ENCODE data around the gene TBC1D8. TPM values are rescaled to one million over a fixed set of nuclear protein-coding genes. Genes with fewer than 3 reads are reported as not detected.

Gene TBC1D8
- total and polyA plus RNA-seq, 5 donors from 2014 or later, result 0.48 to 1.1 (median 0.73) TPM

GRCh38 chr2:101114268-101114783 lies 36.9 kb downstream of the TBC1D8 start:
- peaks cover 0 to 10% (median 0%) of the 10 kb centered on the region in 4 donors for H3K4me1 Mint-ChIP-seq
- H3K36me3 ChIP-seq (ENCODE audit: control insufficient read depth, insufficient read depth, low read length), result no peaks in the 10 kb centered on the region
- no peak for ATAC-seq (ENCODE audit: low read depth in 2 of 2)
- no peaks in the 10 kb centered on the region for H3K36me3 Mint-ChIP-seq
- H3K27me3 Mint-ChIP-seq, result peaks cover 4% of the 10 kb centered on the region
- H3K27me3 ChIP-seq (ENCODE audit: control insufficient read depth, insufficient read depth, low read length), result no peaks in the 10 kb centered on the region
- no peak overlapping the region for H3K4me3 ChIP-seq (ENCODE audit: low read depth, low read length)
- H3K27ac Mint-ChIP-seq, result peak overlapping the region in 1 of 3 donors; percentile 56
- H3K9me3 Mint-ChIP-seq, result peaks cover 0 to 1% (median 0%) of the 10 kb centered on the region in 7 donors
- no peaks in the 10 kb centered on the region for H3K9me3 ChIP-seq (ENCODE audit: control insufficient read depth in 2 of 2, low read length in 2 of 2)
- no peak overlapping the region for H3K27ac ChIP-seq (ENCODE audit: insufficient read depth, low read length, poor library complexity, severe bottlenecking)
- H3K4me1 ChIP-seq (ENCODE audit: control insufficient read depth, insufficient read depth, low read length, poor library complexity, severe bottlenecking), result no peaks in the 10 kb centered on the region
- no peak overlapping the region for H3K4me3 Mint-ChIP-seq
- no peak for DNase-seq

GRCh38 chr2:101113441-101114267 lies 37.5 kb downstream of the TBC1D8 start:
- no peak for DNase-seq
- H3K36me3 ChIP-seq (ENCODE audit: control insufficient read depth, insufficient read depth, low read length), result no peaks in the 10 kb centered on the region
- H3K27ac ChIP-seq (ENCODE audit: insufficient read depth, low read length, poor library complexity, severe bottlenecking), result no peak overlapping the region
- no peak for ATAC-seq (ENCODE audit: low read depth in 2 of 2)
- no peaks in the 10 kb centered on the region for H3K27me3 ChIP-seq (ENCODE audit: control insufficient read depth, insufficient read depth, low read length)
- Mint-ChIP-seq H3K4me3 (no peak overlapping the region), H3K27ac (no peak overlapping the region), H3K4me1 (peaks cover 0 to 10% (median 0%) of the 10 kb centered on the region in 4 donors), H3K27me3 (peaks cover 4% of the 10 kb centered on the region), H3K9me3 (peaks cover 0 to 1% (median 0%) of the 10 kb centered on the region in 7 donors), H3K36me3 (no peaks in the 10 kb centered on the region)
- no peak overlapping the region for H3K4me3 ChIP-seq (ENCODE audit: low read depth, low read length)
- H3K9me3 ChIP-seq (ENCODE audit: control insufficient read depth in 2 of 2, low read length in 2 of 2), result no peaks in the 10 kb centered on the region
- no peaks in the 10 kb centered on the region for H3K4me1 ChIP-seq (ENCODE audit: control insufficient read depth, insufficient read depth, low read length, poor library complexity, severe bottlenecking)

- peaks cover 4% of the 10 kb centered on the region for H3K27me3 Mint-ChIP-seq
- Histone ChIP-seq H3K4me3 (ENCODE audit: low read depth, low read length) (no peak overlapping the region), H3K27ac (ENCODE audit: insufficient read depth, low read length, poor library complexity, severe bottlenecking) (no peak overlapping the region), H3K9me3 (ENCODE audit: control insufficient read depth in 2 of 2, low read length in 2 of 2) (no peaks in the 10 kb centered on the region), H3K36me3 (ENCODE audit: control insufficient read depth, insufficient read depth, low read length) (no peaks in the 10 kb centered on the region), H3K27me3 (ENCODE audit: control insufficient read depth, insufficient read depth, low read length) (no peaks in the 10 kb centered on the region), H3K4me1 (ENCODE audit: control insufficient read depth, insufficient read depth, low read length, poor library complexity, severe bottlenecking) (no peaks in the 10 kb centered on the region)
- H3K9me3 Mint-ChIP-seq, result peaks cover 0 to 1% (median 0%) of the 10 kb centered on the region in 7 donors
- no peak for DNase-seq
- no peaks in the 10 kb centered on the region for H3K36me3 Mint-ChIP-seq
- peaks cover 0 to 10% (median 0%) of the 10 kb centered on the region in 4 donors for H3K4me1 Mint-ChIP-seq
- H3K27ac Mint-ChIP-seq, result no peak overlapping the region
- no peak overlapping the region for H3K4me3 Mint-ChIP-seq
- no peak for ATAC-seq (ENCODE audit: low read depth in 2 of 2)
Measured at GRCh38 chr2:101112772-101113157, 38.4 kb downstream of the TBC1D8 start.

GRCh38 chr2:101111917-101112771 lies 39.0 kb downstream of the TBC1D8 start:
- no peak overlapping the region for H3K27ac ChIP-seq (ENCODE audit: insufficient read depth, low read length, poor library complexity, severe bottlenecking)
- DNase-seq, result no peak
- Mint-ChIP-seq H3K27ac (no peak overlapping the region), H3K36me3 (no peaks in the 10 kb centered on the region), H3K9me3 (peaks cover 0 to 1% (median 0%) of the 10 kb centered on the region in 7 donors), H3K27me3 (peaks cover 4% of the 10 kb centered on the region), H3K4me3 (no peak overlapping the region), H3K4me1 (peaks cover 0 to 10% (median 0%) of the 10 kb centered on the region in 4 donors)
- H3K36me3 ChIP-seq (ENCODE audit: control insufficient read depth, insufficient read depth, low read length), result no peaks in the 10 kb centered on the region
- ATAC-seq (ENCODE audit: low read depth in 2 of 2), result no peak
- no peak overlapping the region for H3K4me3 ChIP-seq (ENCODE audit: low read depth, low read length)
- H3K4me1 ChIP-seq (ENCODE audit: control insufficient read depth, insufficient read depth, low read length, poor library complexity, severe bottlenecking), result no peaks in the 10 kb centered on the region
- H3K9me3 ChIP-seq (ENCODE audit: control insufficient read depth in 2 of 2, low read length in 2 of 2), result no peaks in the 10 kb centered on the region
- no peaks in the 10 kb centered on the region for H3K27me3 ChIP-seq (ENCODE audit: control insufficient read depth, insufficient read depth, low read length)

- Histone ChIP-seq H3K9me3 (ENCODE audit: control insufficient read depth in 2 of 2, low read length in 2 of 2) (no peaks in the 10 kb centered on the region), H3K36me3 (ENCODE audit: control insufficient read depth, insufficient read depth, low read length) (no peaks in the 10 kb centered on the region), H3K4me3 (ENCODE audit: low read depth, low read length) (no peak overlapping the region), H3K27ac (ENCODE audit: insufficient read depth, low read length, poor library complexity, severe bottlenecking) (no peak overlapping the region), H3K27me3 (ENCODE audit: control insufficient read depth, insufficient read depth, low read length) (no peaks in the 10 kb centered on the region), H3K4me1 (ENCODE audit: control insufficient read depth, insufficient read depth, low read length, poor library complexity, severe bottlenecking) (no peaks in the 10 kb centered on the region)
- DNase-seq, result no peak
- H3K9me3 Mint-ChIP-seq, result peaks cover 0 to 1% (median 0%) of the 10 kb centered on the region in 7 donors
- ATAC-seq (ENCODE audit: low read depth in 2 of 2), result no peak
- peaks cover 4% of the 10 kb centered on the region for H3K27me3 Mint-ChIP-seq
- no peak overlapping the region for H3K4me3 Mint-ChIP-seq
- H3K27ac Mint-ChIP-seq, result no peak overlapping the region
- H3K4me1 Mint-ChIP-seq, result peaks cover 0 to 10% (median 0%) of the 10 kb centered on the region in 4 donors
- no peaks in the 10 kb centered on the region for H3K36me3 Mint-ChIP-seq
Measured at GRCh38 chr2:101111262-101111838, 39.8 kb downstream of the TBC1D8 start.

GRCh38 chr2:101109451-101110118 lies 41.6 kb downstream of the TBC1D8 start:
- DNase-seq (no peak), ATAC-seq (ENCODE audit: low read depth in 2 of 2) (no peak)
- H3K4me1 ChIP-seq (ENCODE audit: control insufficient read depth, insufficient read depth, low read length, poor library complexity, severe bottlenecking), result no peaks in the 10 kb centered on the region
- no peaks in the 10 kb centered on the region for H3K27me3 ChIP-seq (ENCODE audit: control insufficient read depth, insufficient read depth, low read length)
- H3K4me3 Mint-ChIP-seq, result no peak overlapping the region
- H3K9me3 Mint-ChIP-seq, result peaks cover 0 to 1% (median 0%) of the 10 kb centered on the region in 7 donors
- no peak overlapping the region for H3K4me3 ChIP-seq (ENCODE audit: low read depth, low read length)
- peaks cover 0 to 8% (median 0%) of the 10 kb centered on the region in 4 donors for H3K4me1 Mint-ChIP-seq
- no peak overlapping the region for H3K27ac ChIP-seq (ENCODE audit: insufficient read depth, low read length, poor library complexity, severe bottlenecking)
- H3K9me3 ChIP-seq (ENCODE audit: control insufficient read depth in 2 of 2, low read length in 2 of 2), result no peaks in the 10 kb centered on the region
- H3K36me3 ChIP-seq (ENCODE audit: control insufficient read depth, insufficient read depth, low read length), result no peaks in the 10 kb centered on the region
- H3K27me3 Mint-ChIP-seq, result peaks cover 4% of the 10 kb centered on the region
- H3K36me3 Mint-ChIP-seq, result no peaks in the 10 kb centered on the region
- no peak overlapping the region for H3K27ac Mint-ChIP-seq

- Mint-ChIP-seq H3K4me1 (peaks cover 0 to 2% (median 0%) of the 10 kb centered on the region in 4 donors), H3K9me3 (peaks cover 0 to 3% (median 1%) of the 10 kb centered on the region in 7 donors), H3K27ac (no peak overlapping the region), H3K36me3 (no peaks in the 10 kb centered on the region), H3K27me3 (peaks cover 4% of the 10 kb centered on the region), H3K4me3 (no peak overlapping the region)
- no peak overlapping the region for H3K27ac ChIP-seq (ENCODE audit: insufficient read depth, low read length, poor library complexity, severe bottlenecking)
- no peak overlapping the region for H3K4me3 ChIP-seq (ENCODE audit: low read depth, low read length)
- no peaks in the 10 kb centered on the region for H3K9me3 ChIP-seq (ENCODE audit: control insufficient read depth in 2 of 2, low read length in 2 of 2)
- ATAC-seq (ENCODE audit: low read depth in 2 of 2) (no peak), DNase-seq (no peak)
- H3K27me3 ChIP-seq (ENCODE audit: control insufficient read depth, insufficient read depth, low read length), result no peaks in the 10 kb centered on the region
- no peaks in the 10 kb centered on the region for H3K36me3 ChIP-seq (ENCODE audit: control insufficient read depth, insufficient read depth, low read length)
- no peaks in the 10 kb centered on the region for H3K4me1 ChIP-seq (ENCODE audit: control insufficient read depth, insufficient read depth, low read length, poor library complexity, severe bottlenecking)
Measured at GRCh38 chr2:101108357-101108756, 42.8 kb downstream of the TBC1D8 start.

Data from CD4-positive, CD25-positive, alpha-beta regulatory T cell (primary cell).